Left lung (tissue), 10 donors: ENCODE measurements around the gene OLFML2B. TPM values are rescaled to one million over a fixed set of nuclear protein-coding genes. Genes with fewer than 3 reads are reported as not detected.
A peak's percentile ranks its signal among the peaks of the same experiment; 100 is the strongest.

Experiments used
- ATAC-seq: fragments of 200-7000 bp; cut with Tn5 transposase; one replicate; pipeline ENCODE4 v1.9.1; 2020; ENCODE audit warnings: moderate library complexity
- DNase-seq, 4 donors: peaks; one replicate each; pipeline ENCODE4 v3.0.0-alpha.2; 2013 to 2020
- H3K27ac ChIP-seq, 2 donors: fragments of 200-600 bp; sonication (generic) in 1 of 2; one replicate each; pipeline versions ENCODE4 v1.5.0 to v1.8.0; 2020 to 2021
- H3K27me3 ChIP-seq, 2 donors: fragments of 200-600 bp; sonication (generic) in 1 of 2; one replicate each; pipeline versions ENCODE4 v1.5.0 to v1.8.0; 2020 to 2021
- H3K36me3 ChIP-seq, 2 donors: fragments of 200-600 bp; sonication (generic) in 1 of 2; one replicate each; pipeline versions ENCODE4 v1.5.0 to v1.8.0; 2020 to 2021
- H3K4me1 ChIP-seq, 2 donors: fragments of 200-600 bp; one replicate each; pipeline ENCODE4 v1.8.0; 2021
- H3K4me3 ChIP-seq, 2 donors: fragments of 200-600 bp; sonication (generic) in 1 of 2; one replicate each; pipeline versions ENCODE4 v1.5.0 to v1.8.0; 2020 to 2021; ENCODE audit warnings: mild to moderate bottlenecking in 1 of 2
- H3K9me3 ChIP-seq, 2 donors: fragments of 200-600 bp; sonication (generic) in 1 of 2; one replicate each; pipeline versions ENCODE4 v1.5.0 to v1.8.0; 2020 to 2021
- intact Hi-C, 2 donors: fragments of 100-400 bp; cut with DNase I; formaldehyde crosslinking; loops; one replicate each; pipeline versions ENCODE4 v1.11.2 to v1.14.2; 2022
- polyA plus RNA-seq, 6 donors: library from polyadenylated mRNA; unstranded; fragments of 120-200 nt; gene quantifications; one replicate each; pipeline ENCODE4 v1.2.1, GENCODE V29; 2013; ENCODE audit not compliant: insufficient read length in 6 of 6
- total RNA-seq, 2 donors: library from RNA; stranded (reverse); fragmentation: NEBNext Ultra II Directional; extraction: Animal tissue kit (Norgen Biotek cat#: 25700); gene quantifications; one replicate each; pipeline ENCODE4 v1.2.1, GENCODE V29; 2021
- TF ChIP-seq, protein P1 (sequence below), 2 donors: fragments of 200-600 bp; sonication (generic) in 1 of 2; IDR thresholded peaks; one replicate each; pipeline versions ENCODE4 v1.5.0 to v1.8.0; 2021; ENCODE audit warnings: antibody characterized with exemption in 2 of 2
- donor health status: DM: no; HTN: yes; CAD: no.
- donor health status: DM: no; HTN: no; CAD: no.

The OLFML2B gene
- total and polyA plus RNA-seq, 8 donors, result 12.7 to 46.8 (median 15.2) TPM

DNA sequence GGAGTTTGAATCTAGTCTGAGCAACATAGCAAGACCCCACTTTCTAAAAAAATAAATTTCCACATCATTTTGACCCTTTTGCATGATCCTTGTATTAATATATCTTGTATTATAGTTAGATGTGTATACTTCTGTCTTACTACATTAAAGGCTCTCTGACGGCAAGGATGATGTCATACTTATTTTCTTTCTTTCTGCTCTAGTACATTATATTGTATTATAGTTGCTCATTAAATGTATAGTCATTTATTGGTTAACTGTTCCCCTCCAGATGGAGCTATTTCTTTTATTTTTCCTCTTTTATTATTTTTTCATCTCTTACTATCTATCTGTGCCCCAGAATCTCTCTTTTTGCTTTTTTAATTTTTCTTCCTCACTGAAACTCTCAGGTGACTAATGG lies 15.0 kb upstream of the OLFML2B start:
- no peak for ATAC-seq
- TF ChIP-seq, protein P1, sequence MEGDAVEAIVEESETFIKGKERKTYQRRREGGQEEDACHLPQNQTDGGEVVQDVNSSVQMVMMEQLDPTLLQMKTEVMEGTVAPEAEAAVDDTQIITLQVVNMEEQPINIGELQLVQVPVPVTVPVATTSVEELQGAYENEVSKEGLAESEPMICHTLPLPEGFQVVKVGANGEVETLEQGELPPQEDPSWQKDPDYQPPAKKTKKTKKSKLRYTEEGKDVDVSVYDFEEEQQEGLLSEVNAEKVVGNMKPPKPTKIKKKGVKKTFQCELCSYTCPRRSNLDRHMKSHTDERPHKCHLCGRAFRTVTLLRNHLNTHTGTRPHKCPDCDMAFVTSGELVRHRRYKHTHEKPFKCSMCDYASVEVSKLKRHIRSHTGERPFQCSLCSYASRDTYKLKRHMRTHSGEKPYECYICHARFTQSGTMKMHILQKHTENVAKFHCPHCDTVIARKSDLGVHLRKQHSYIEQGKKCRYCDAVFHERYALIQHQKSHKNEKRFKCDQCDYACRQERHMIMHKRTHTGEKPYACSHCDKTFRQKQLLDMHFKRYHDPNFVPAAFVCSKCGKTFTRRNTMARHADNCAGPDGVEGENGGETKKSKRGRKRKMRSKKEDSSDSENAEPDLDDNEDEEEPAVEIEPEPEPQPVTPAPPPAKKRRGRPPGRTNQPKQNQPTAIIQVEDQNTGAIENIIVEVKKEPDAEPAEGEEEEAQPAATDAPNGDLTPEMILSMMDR (IDR thresholded peaks at IDR 0.05), result no peak
- Histone ChIP-seq H3K36me3 (no peaks in the 10 kb centered on the region), H3K27me3 (peaks cover 0 to 9% of the 10 kb centered on the region in 2 donors), H3K4me1 (no peaks in the 10 kb centered on the region), H3K4me3 (no peak overlapping the region), H3K9me3 (no peaks in the 10 kb centered on the region), H3K27ac (no peak overlapping the region)
- intact Hi-C loops, result loop anchor here in 1 of 2 donors (5.0 kb wide), 1 partner anchor 246 kb away; no protein-coding TSS in a partner anchor
- DNase-seq, result no peak

DNA sequence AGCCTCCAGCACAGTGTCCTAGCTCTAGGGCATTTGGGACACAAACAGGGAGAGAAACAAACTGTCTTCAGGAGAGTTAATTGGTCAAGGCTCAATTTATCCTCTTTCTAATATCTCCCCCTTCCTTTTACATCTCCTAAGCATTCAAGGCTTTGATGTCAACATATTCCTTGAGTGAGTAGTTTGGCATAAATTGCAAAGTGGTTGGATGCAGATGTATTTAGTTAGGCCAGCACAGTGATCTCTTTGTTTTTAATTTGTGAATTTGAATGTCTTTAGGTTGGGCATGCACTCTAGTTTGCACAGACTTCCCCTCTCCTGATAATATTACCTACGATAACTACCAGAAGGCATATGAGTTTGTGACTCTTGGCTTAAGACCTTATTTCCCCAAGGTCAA lies 12.5 kb upstream of the OLFML2B start:
- no peaks in the 10 kb centered on the region for H3K4me1 ChIP-seq
- ATAC-seq (no peak), DNase-seq (no peak)
- no peak overlapping the region for H3K4me3 ChIP-seq
- no peak overlapping the region for H3K27ac ChIP-seq
- intact Hi-C loops, result loop anchor here in 1 of 2 donors (5.0 kb wide), 1 partner anchor 244 kb away; no protein-coding TSS in a partner anchor
- H3K27me3 ChIP-seq, result peaks cover 0 to 9% of the 10 kb centered on the region in 2 donors
- TF ChIP-seq, protein P1 (IDR thresholded peaks at IDR 0.05), result no peak
- no peaks in the 10 kb centered on the region for H3K36me3 ChIP-seq
- H3K9me3 ChIP-seq, result no peaks in the 10 kb centered on the region

DNA sequence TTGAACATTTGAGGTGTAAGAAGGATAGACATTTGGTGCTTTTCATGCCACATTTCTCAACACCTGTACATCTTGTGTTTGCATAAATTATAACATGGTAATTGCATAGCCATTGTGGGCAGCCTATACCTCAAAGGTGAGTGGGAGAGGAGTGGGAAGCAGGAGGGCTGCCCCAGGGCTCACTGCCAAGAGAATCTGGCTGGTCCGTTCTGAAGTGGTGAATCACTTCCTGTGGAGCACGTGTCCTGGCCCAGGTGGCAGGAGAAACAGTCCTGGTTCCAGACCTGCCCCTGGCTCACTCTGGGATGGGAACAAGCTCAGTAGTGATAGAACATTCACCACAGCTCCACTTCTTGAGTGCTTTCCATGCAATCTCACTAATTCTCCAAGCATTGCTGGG lies 11.6 kb upstream of the OLFML2B start:
- TF ChIP-seq, protein P1 (IDR thresholded peaks at IDR 0.05), result no peak
- H3K36me3 ChIP-seq, result no peaks in the 10 kb centered on the region
- H3K9me3 ChIP-seq, result no peaks in the 10 kb centered on the region
- no peak overlapping the region for H3K4me3 ChIP-seq
- H3K4me1 ChIP-seq, result no peaks in the 10 kb centered on the region
- no peak overlapping the region for H3K27ac ChIP-seq
- H3K27me3 ChIP-seq, result peaks cover 0 to 9% of the 10 kb centered on the region in 2 donors
- peak; percentile 14 for ATAC-seq
- peak in 1 of 4 donors; percentile 40 for DNase-seq
- intact Hi-C loops, result loop anchor here in 1 of 2 donors (5.0 kb wide), 1 partner anchor 243 kb away; no protein-coding TSS in a partner anchor

DNA sequence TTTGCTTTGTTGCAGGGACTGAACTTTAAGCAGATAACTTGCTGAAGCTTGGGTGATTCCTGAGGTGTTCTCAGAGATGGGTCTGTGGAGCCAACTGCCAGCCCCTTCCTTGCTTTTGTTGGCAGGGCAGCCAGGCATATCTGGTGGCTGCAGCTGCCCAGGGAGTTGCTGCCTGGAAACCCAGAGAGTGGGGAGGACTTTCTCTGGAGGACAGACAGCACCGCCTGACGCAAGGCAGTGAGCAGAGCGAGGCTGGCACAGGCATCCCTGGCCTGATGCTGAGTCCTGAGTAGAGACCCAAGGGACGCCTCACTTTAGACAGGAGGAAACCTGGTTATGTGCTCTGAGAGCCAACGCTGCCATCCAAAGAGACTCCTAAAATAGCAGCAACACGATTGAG lies 9.8 kb upstream of the OLFML2B start:
- no peak overlapping the region for H3K4me3 ChIP-seq
- DNase-seq (no peak), ATAC-seq (no peak)
- H3K27me3 ChIP-seq, result peaks cover 0 to 19% of the 10 kb centered on the region in 2 donors
- intact Hi-C loops, result no loop called here
- no peak overlapping the region for H3K27ac ChIP-seq
- no peaks in the 10 kb centered on the region for H3K4me1 ChIP-seq
- no peaks in the 10 kb centered on the region for H3K36me3 ChIP-seq
- TF ChIP-seq, protein P1 (IDR thresholded peaks at IDR 0.05), result no peak
- H3K9me3 ChIP-seq, result no peaks in the 10 kb centered on the region

DNA sequence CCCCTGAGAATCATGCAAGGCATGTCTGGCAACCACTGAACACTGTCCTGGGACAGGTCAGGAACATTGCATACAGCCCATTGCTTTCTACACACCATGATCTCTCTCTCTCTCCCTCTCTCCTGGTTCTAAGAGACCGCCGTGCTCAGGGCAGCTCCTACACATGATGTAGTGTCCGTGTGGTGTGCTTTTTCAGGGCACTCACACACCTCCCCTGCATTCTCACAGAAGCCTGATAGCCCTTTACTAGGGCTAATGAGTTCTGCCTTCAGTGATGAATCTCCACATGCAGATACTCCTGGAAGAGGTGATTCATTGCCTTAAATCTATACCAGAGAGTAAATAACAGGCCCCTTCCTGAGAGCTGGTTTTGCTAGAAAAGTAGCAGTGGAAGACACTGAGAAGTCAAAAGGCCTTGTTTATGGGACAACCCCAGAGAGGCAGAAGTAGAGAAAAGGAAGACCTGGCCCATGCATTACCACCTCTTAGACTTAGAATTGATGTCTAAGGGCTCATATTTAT lies 7.2 kb upstream of the OLFML2B start:
- Histone ChIP-seq H3K36me3 (no peaks in the 10 kb centered on the region), H3K27me3 (peaks cover 0 to 42% of the 10 kb centered on the region in 2 donors), H3K4me1 (no peaks in the 10 kb centered on the region), H3K4me3 (no peak overlapping the region), H3K27ac (no peak overlapping the region), H3K9me3 (no peaks in the 10 kb centered on the region)
- intact Hi-C loops, result no loop called here
- DNase-seq (no peak), ATAC-seq (no peak)
- TF ChIP-seq, protein P1 (IDR thresholded peaks at IDR 0.05), result no peak
